Measurements from ENCODE around the gene FAXDC2. TPM values are rescaled to one million over a fixed set of nuclear protein-coding genes. Genes with fewer than 3 reads are reported as not detected.

The FAXDC2 gene
- total and polyA plus RNA-seq, 5 donors = 12.7 to 34.6 (median 27.6) TPM

DNA sequence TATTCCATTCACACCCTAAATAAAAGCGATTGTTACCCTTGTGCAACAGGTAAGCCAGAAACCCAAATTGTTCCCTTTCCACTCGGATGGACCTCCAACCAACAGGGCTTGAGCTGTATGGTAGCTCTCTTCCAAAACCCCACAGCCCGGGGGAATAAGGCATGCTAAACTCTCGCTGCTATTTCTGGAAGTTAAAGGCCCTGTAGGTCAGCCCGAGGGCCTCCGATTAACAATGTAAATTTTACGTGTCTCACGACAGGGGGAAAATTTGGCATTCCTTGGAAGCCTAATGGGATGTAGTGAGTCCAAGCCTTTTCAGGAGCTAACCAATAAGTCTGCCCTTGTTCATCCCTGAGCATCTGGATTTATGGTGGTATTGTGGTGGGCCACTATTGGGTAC lies 34.0 kb upstream of the FAXDC2 start:
- 91% methylated on average over 8 of the region's 8 CpGs for WGBS
- intact Hi-C loops (cut with DNase I) = no loop called here
- H3K27ac ChIP-seq (ENCODE audit: low read length) = no peak overlapping the region
- H3K27me3 ChIP-seq (ENCODE audit: control insufficient read depth, insufficient read depth) = no peaks in the 10 kb centered on the region
- no peaks in the 10 kb centered on the region for H3K4me1 ChIP-seq (ENCODE audit: control insufficient read depth, insufficient read depth, low read length)
- H3K4me3 ChIP-seq (ENCODE audit: low read length) = no peak overlapping the region
- ATAC-seq (no peak), DNase-seq (no peak)
- H3K9me3 ChIP-seq (ENCODE audit: control insufficient read depth, low read length) = no peaks in the 10 kb centered on the region

DNA sequence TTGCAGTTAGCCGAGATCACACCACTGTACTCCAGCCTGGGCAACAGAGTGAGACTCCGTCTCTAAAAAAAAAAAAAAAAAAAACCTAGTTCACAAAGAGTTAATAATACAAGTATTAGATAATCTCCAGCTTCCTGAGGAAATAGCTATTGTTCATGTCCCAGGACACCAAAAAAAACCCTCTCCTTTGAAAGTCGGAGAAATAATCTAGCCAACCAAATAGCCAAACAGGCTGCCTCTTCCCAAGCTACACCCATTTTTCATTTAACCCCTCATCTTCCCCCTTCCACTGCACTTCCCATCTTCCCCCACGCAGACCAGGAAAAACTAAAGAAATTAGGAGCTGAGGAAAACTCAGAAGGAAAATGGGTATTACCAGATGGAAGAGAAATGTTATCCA lies 31.6 kb upstream of the FAXDC2 start:
- Histone ChIP-seq H3K9me3 (ENCODE audit: control insufficient read depth, low read length) (no peaks in the 10 kb centered on the region), H3K4me1 (ENCODE audit: control insufficient read depth, insufficient read depth, low read length) (no peaks in the 10 kb centered on the region), H3K27me3 (ENCODE audit: control insufficient read depth, insufficient read depth) (no peaks in the 10 kb centered on the region), H3K27ac (ENCODE audit: low read length) (peak overlapping the region; percentile 56), H3K4me3 (ENCODE audit: low read length) (no peak overlapping the region)
- ATAC-seq = peak; percentile 19 to 73
- DNase-seq = no peak
- 57% methylated on average over 4 of the region's 4 CpGs for WGBS
- intact Hi-C loops (cut with DNase I) = no loop called here

DNA sequence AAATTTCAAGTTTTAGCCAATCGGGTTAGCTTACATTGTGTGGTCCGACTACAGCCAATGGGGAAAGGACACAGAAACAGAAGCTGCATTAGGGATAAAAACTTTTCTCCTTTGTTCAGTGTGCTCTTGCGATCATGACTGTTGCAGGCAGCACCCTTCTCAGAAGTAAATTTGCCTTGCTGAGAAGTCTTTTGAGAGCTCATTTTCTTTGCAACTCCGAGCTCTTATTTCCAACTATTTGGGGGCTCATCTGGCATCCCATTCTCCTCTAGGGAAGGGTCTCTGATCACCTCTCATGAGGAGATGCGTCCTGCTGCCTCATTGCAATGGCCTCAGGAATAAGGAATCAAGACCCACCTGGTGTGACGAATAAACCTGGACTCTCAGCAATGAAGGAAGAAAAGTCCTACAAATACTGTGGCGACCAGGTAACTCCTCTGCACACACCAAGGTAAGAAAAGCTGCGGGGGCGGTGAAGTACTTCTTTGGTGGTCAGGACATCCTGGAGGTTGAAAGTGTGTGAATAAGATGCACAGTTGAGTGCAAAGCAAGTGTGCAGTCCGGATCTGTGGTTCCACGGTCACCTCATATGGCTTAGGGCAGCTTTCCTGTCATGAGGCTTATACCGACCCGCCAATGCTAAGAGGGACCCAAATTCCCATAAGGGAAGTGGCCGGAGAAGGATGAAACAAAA lies 28.4 kb upstream of the FAXDC2 start:
- DNase-seq (no peak), ATAC-seq (no peak)
- Histone ChIP-seq H3K9me3 (ENCODE audit: control insufficient read depth, low read length) (no peaks in the 10 kb centered on the region), H3K4me1 (ENCODE audit: control insufficient read depth, insufficient read depth, low read length) (no peaks in the 10 kb centered on the region), H3K27ac (ENCODE audit: low read length) (no peak overlapping the region), H3K27me3 (ENCODE audit: control insufficient read depth, insufficient read depth) (no peaks in the 10 kb centered on the region), H3K4me3 (ENCODE audit: low read length) (no peak overlapping the region)
- WGBS = 91% methylated on average over 14 of the region's 14 CpGs
- intact Hi-C loops (cut with DNase I) = no loop called here

DNA sequence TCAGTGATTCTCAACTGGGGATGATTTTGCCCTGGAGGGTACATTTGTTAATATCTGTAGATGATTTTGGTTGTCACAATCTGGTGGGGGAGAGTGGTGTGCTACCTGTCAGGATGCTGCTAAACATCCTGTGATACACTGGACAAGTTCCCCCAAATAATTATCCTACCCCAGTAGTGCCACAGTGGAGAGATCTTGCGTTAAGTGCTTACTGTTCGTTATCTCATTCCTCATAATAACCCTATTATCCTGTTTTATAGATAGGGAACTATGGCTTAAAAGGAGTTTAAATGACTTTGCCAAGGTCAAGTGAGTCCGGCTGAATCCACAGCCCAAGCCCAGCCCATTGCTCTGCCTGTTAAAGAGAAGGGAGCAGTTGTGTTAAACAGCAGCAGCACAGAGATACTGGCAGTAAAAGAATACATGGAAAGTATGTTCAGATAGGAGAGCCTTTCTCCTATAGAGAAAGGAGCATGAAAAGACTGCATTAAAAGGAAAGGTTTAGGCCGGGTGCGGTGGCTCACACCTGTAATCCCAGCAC lies 23.5 kb upstream of the FAXDC2 start:
- Histone ChIP-seq H3K4me3 (ENCODE audit: low read length) (no peak overlapping the region), H3K9me3 (ENCODE audit: control insufficient read depth, low read length) (no peaks in the 10 kb centered on the region), H3K4me1 (ENCODE audit: control insufficient read depth, insufficient read depth, low read length) (no peaks in the 10 kb centered on the region), H3K27ac (ENCODE audit: low read length) (peak overlapping the region; percentile 20), H3K27me3 (ENCODE audit: control insufficient read depth, insufficient read depth) (no peaks in the 10 kb centered on the region)
- DNase-seq = peak in 1 of 3 donors; percentile 63
- WGBS = 80% methylated on average over 5 of the region's 5 CpGs
- peak in 1 of 2 donors; percentile 53 for ATAC-seq
- intact Hi-C loops (cut with DNase I) = no loop called here

GRCh38 chr5:154871734-154872133 lies 21.3 kb upstream of the FAXDC2 start:
- no peak for ATAC-seq

GRCh38 chr5:154868702-154869101 lies 18.3 kb upstream of the FAXDC2 start:
- 78% methylated on average over 5 of the region's 5 CpGs for WGBS
- ATAC-seq (peak; percentile 34 to 47), DNase-seq (peak in 1 of 3 donors; percentile 26)
- intact Hi-C loops (cut with DNase I) = no loop called here
- Histone ChIP-seq H3K4me3 (ENCODE audit: low read length) (no peak overlapping the region), H3K9me3 (ENCODE audit: control insufficient read depth, low read length) (no peaks in the 10 kb centered on the region), H3K4me1 (ENCODE audit: control insufficient read depth, insufficient read depth, low read length) (peaks cover 2% of the 10 kb centered on the region), H3K27ac (ENCODE audit: low read length) (no peak overlapping the region), H3K27me3 (ENCODE audit: control insufficient read depth, insufficient read depth) (no peaks in the 10 kb centered on the region)

More at GRCh38 chr5:154871734-154872133, 21.3 kb upstream of the FAXDC2 start:
- no peak overlapping the region for H3K4me3 ChIP-seq (ENCODE audit: low read length)
- H3K9me3 ChIP-seq (ENCODE audit: control insufficient read depth, low read length) = no peaks in the 10 kb centered on the region
- DNase-seq = no peak
- no peak overlapping the region for H3K27ac ChIP-seq (ENCODE audit: low read length)
- 87% methylated on average over 4 of the region's 4 CpGs for WGBS
- H3K27me3 ChIP-seq (ENCODE audit: control insufficient read depth, insufficient read depth) = no peaks in the 10 kb centered on the region
- H3K4me1 ChIP-seq (ENCODE audit: control insufficient read depth, insufficient read depth, low read length) = no peaks in the 10 kb centered on the region
- intact Hi-C loops (cut with DNase I) = no loop called here

- intact Hi-C loops (cut with DNase I) = no loop called here
- H3K27me3 ChIP-seq (ENCODE audit: control insufficient read depth, insufficient read depth) = no peaks in the 10 kb centered on the region
- WGBS = 81% methylated on average over 2 of the region's 2 CpGs
- DNase-seq (no peak), ATAC-seq (no peak)
- H3K9me3 ChIP-seq (ENCODE audit: control insufficient read depth, low read length) = no peaks in the 10 kb centered on the region
- H3K27ac ChIP-seq (ENCODE audit: low read length) = no peak overlapping the region
- peaks cover 2% of the 10 kb centered on the region for H3K4me1 ChIP-seq (ENCODE audit: control insufficient read depth, insufficient read depth, low read length)
- no peak overlapping the region for H3K4me3 ChIP-seq (ENCODE audit: low read length)
Observed at GRCh38 chr5:154866841-154867240, 16.4 kb upstream of the FAXDC2 start.

DNA sequence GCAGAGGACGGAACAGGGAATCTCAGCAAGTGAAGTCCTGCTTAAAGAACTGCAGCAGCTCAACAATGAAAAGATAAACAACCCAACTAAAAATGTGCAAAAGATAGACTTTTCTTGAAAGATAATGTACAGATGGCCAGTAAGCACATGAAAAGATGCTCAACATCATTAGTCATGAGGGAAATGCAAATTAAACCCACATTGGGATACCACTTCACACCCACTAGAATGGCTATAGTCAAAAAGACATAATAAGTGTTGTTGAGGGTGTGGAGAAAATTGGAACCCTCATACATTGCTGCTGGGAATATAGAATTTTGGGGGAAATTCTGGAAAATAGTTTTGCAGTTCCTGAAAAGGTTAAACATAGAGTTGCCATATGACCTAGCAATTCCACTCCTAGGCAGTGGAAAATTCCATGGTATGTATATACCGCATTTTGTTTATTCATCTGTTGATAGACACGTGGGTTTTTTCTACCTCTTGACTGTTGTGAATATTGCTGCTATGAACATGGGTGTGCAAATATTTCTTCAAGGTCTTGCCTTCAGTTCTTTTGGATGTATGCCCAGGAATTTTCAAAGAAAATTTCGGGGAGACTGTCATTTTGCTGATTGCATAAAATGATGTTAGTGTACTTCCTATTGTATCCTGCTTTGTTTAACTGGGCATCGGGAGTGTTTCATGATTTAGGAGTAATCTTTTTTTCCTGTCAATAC lies 15.2 kb upstream of the FAXDC2 start:
- Histone ChIP-seq H3K9me3 (ENCODE audit: control insufficient read depth, low read length) (no peaks in the 10 kb centered on the region), H3K27ac (ENCODE audit: low read length) (no peak overlapping the region), H3K27me3 (ENCODE audit: control insufficient read depth, insufficient read depth) (no peaks in the 10 kb centered on the region), H3K4me3 (ENCODE audit: low read length) (no peak overlapping the region), H3K4me1 (ENCODE audit: control insufficient read depth, insufficient read depth, low read length) (peaks cover 2% of the 10 kb centered on the region)
- intact Hi-C loops (cut with DNase I) = no loop called here
- DNase-seq (no peak), ATAC-seq (no peak)
- 65% methylated on average over 5 of the region's 5 CpGs for WGBS

DNA sequence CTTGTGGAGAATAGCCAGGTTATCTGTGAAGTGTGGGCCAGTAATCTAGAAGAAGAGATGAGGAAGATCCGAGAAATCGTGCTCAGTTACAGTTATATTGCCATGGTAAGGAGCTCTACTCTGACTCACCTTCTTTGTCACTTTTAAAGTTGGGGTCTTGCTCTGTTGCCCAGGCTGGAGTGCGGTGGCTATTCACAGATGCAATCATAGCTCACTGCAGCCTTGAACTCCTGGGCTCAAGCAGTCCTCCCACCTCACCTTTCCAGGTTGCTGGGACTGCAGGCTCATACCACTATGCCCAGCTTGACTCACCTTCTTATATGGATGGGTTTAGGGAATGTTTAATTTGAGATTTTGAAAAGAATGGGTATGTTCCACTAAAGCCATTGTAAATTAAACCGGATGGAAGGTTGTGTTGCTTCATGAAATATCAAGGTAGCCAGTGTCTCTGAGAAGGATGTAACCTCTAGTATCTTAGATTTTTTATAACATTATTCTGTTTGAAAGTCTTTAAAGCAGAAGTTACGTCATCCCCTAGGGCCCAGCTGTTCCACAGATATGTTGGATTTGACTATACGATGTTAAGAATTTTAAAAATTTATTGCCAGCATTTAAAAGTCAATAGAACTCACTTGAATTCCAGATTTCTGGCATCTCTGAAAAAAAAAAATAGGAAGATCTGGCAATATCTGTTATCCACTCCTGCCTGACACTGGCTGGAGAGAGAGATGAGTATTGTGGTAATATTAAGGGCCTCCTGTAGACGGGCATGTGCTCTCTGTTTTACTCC lies 13.1 kb upstream of the FAXDC2 start:
- no peak overlapping the region for H3K4me3 ChIP-seq (ENCODE audit: low read length)
- DNase-seq (no peak), ATAC-seq (no peak)
- H3K4me1 ChIP-seq (ENCODE audit: control insufficient read depth, insufficient read depth, low read length) = peaks cover 5% of the 10 kb centered on the region
- no peak overlapping the region for H3K27ac ChIP-seq (ENCODE audit: low read length)
- no peaks in the 10 kb centered on the region for H3K9me3 ChIP-seq (ENCODE audit: control insufficient read depth, low read length)
- intact Hi-C loops (cut with DNase I) = no loop called here
- H3K27me3 ChIP-seq (ENCODE audit: control insufficient read depth, insufficient read depth) = no peaks in the 10 kb centered on the region
- WGBS = 91% methylated on average over 7 of the region's 7 CpGs

- WGBS = 80% methylated on average over 2 of the region's 2 CpGs
- intact Hi-C loops (cut with DNase I) = no loop called here
- no peaks in the 10 kb centered on the region for H3K27me3 ChIP-seq (ENCODE audit: control insufficient read depth, insufficient read depth)
- no peak for ATAC-seq
- no peak for DNase-seq
- peaks cover 5% of the 10 kb centered on the region for H3K4me1 ChIP-seq (ENCODE audit: control insufficient read depth, insufficient read depth, low read length)
- H3K9me3 ChIP-seq (ENCODE audit: control insufficient read depth, low read length) = no peaks in the 10 kb centered on the region
- no peak overlapping the region for H3K4me3 ChIP-seq (ENCODE audit: low read length)
- no peak overlapping the region for H3K27ac ChIP-seq (ENCODE audit: low read length)
Observed at GRCh38 chr5:154862766-154863165, 12.4 kb upstream of the FAXDC2 start.

DNA sequence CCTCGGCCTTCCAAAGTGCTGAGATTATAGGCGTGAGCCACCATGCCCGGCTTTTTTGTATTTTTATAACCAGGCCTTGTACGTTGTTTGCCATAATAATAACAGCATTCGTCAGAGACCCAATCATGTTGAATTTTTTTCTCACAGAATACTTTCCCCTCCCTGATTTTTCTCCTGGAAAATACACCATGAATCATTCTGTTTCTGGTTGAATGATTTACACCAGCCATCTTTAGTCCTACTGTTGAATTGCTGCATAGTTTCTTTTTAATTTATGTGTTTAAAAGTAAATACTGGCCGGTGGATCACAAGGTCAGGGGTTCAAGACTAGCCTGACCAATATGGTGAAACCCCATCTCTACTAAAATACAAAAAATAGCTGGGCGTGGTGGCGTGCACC lies 11.5 kb upstream of the FAXDC2 start:
- Histone ChIP-seq H3K27me3 (ENCODE audit: control insufficient read depth, insufficient read depth) (no peaks in the 10 kb centered on the region), H3K4me3 (ENCODE audit: low read length) (no peak overlapping the region), H3K27ac (ENCODE audit: low read length) (no peak overlapping the region), H3K9me3 (ENCODE audit: control insufficient read depth, low read length) (no peaks in the 10 kb centered on the region), H3K4me1 (ENCODE audit: control insufficient read depth, insufficient read depth, low read length) (peaks cover 5% of the 10 kb centered on the region)
- ATAC-seq = no peak
- DNase-seq = no peak
- 74% methylated on average over 8 of the region's 8 CpGs for WGBS
- intact Hi-C loops (cut with DNase I) = no loop called here
